GM18868 (cell line): ENCODE data around the gene ATP5F1E.
"Not testable (repeated sequence)": the region's sequence is repeated elsewhere in the genome, so short reads cannot be mapped to it uniquely, and the experiment has no call there.

Experiments used
- ATAC-seq: cut with Tn5 transposase; IDR thresholded peaks from one replicate; pipeline ENCODE4 v1.9.1; 2021; ENCODE audit warnings: mild to moderate bottlenecking, moderate library complexity; ENCODE audit not compliant: unreplicated experiment

The ATP5F1E gene

GRCh38 chr20:59043698-59044097 lies 11.6 kb upstream of the ATP5F1E start:
- ATAC-seq: no peak

GRCh38 chr20:59042796-59043631 lies 10.9 kb upstream of the ATP5F1E start:
- ATAC-seq: peak; percentile 91

GRCh38 chr20:59042151-59042795 lies 10.1 kb upstream of the ATP5F1E start, which contains the start of gene PRELID3B:
Gene PRELID3B (minus strand): TSS chr20:59042786. CDS start chr20:59042730, 56 bp downstream.
- peak; percentile 25 for ATAC-seq

GRCh38 chr20:59041487-59041886 lies 9.4 kb upstream of the ATP5F1E start:
- not testable (repeated sequence) for ATAC-seq

- no peak for ATAC-seq
These were observed 8.5 kb upstream of the ATP5F1E start for GRCh38 chr20:59040667-59041066.

- ATAC-seq: no peak
These were observed 7.1 kb upstream of the ATP5F1E start for GRCh38 chr20:59039233-59039632.

GRCh38 chr20:59037386-59037785 lies 5.3 kb upstream of the ATP5F1E start:
- ATAC-seq: no peak

GRCh38 chr20:59035381-59035780 lies 3.2 kb upstream of the ATP5F1E start:
- ATAC-seq: no peak

- no peak for ATAC-seq
These were observed 1.6 kb upstream of the ATP5F1E start for GRCh38 chr20:59033616-59034165.

- no peak for ATAC-seq
These were observed 958 bp upstream of the ATP5F1E start for GRCh38 chr20:59033093-59033492.

GRCh38 chr20:59032713-59033059 lies 551 bp upstream of the ATP5F1E start:
- no peak for ATAC-seq

- ATAC-seq: no peak
These were observed 542 bp downstream of the ATP5F1E start for GRCh38 chr20:59031564-59032022.

GRCh38 chr20:59030911-59031563 lies 1.1 kb downstream of the ATP5F1E start:
- no peak for ATAC-seq

GRCh38 chr20:59028812-59029211 lies 3.3 kb downstream of the ATP5F1E start:
- ATAC-seq: no peak

- ATAC-seq: no peak
These were observed 4.3 kb downstream of the ATP5F1E start for GRCh38 chr20:59027741-59028320.

GRCh38 chr20:59026904-59027740 lies 5.0 kb downstream of the ATP5F1E start:
- ATAC-seq: no peak

GRCh38 chr20:59025511-59025910 lies 6.6 kb downstream of the ATP5F1E start:
- ATAC-seq: no peak

- no peak for ATAC-seq
These were observed 7.0 kb downstream of the ATP5F1E start for GRCh38 chr20:59025086-59025485.

GRCh38 chr20:59024111-59024530 lies 8.0 kb downstream of the ATP5F1E start:
- no peak for ATAC-seq

- no peak for ATAC-seq
These were observed 8.5 kb downstream of the ATP5F1E start for GRCh38 chr20:59023616-59024015.
